GM12878 (cell line): ENCODE data around the gene NCBP3. TPM values are rescaled to one million over a fixed set of nuclear protein-coding genes. Genes with fewer than 3 reads are reported as not detected.

Source experiments
- ATF2 ChIP-seq: IDR thresholded peaks from 2 replicates; pipeline ENCODE4 v1.6.1; 2012; ENCODE audit warnings: low read length, inconsistent platforms
- EGR1 ChIP-seq, 2 experiments: IDR thresholded peaks; 1 replicate in 1 of 2; 2 replicates in 1 of 2; pipeline ENCODE4 v1.6.1; 2011 to 2012; ENCODE audit warnings: low read depth in 2 of 2, low read length in 2 of 2, borderline replicate concordance in 1 of 2, mild to moderate bottlenecking in 1 of 2, moderate library complexity in 1 of 2
- POLR2AphosphoS2 ChIP-seq: IDR thresholded peaks from 2 replicates; pipeline ENCODE4 v1.6.1; 2011; ENCODE audit warnings: low read depth, mild to moderate bottlenecking, low read length, improper control_type of control experiment, moderate library complexity
- SIN3A ChIP-seq: IDR thresholded peaks from 2 replicates; pipeline ENCODE4 v1.6.1; 2012; ENCODE audit warnings: low read depth, low read length, improper control_type of control experiment
- TARDBP ChIP-seq: IDR thresholded peaks from 2 replicates; pipeline ENCODE4 v1.6.1; 2016; ENCODE audit warnings: borderline replicate concordance
- polyA plus RNA-seq, 11 experiments: library from polyadenylated mRNA; depleted of rRNA in 4 of 11; unstranded in 6 of 11; stranded (reverse) in 5 of 11; fragments of >200 nt; fragmentation: Nextera tagmentation in 4 of 11; fragmentation: Illumina TruSeq in 1 of 11; extraction: Ambion mirVana in 4 of 11; extraction: Trizol in 1 of 11; gene quantifications; 1 replicate in 1 of 11; 2 replicates in 10 of 11; pipeline versions ENCODE4 v1.2.1 to v1.2.3, GENCODE V29; 2011 to 2016; ENCODE audit warnings: inconsistent platforms in 2 of 11, missing spikeins in 2 of 11, low read depth in 1 of 11
- total RNA-seq, 4 experiments: library from RNA; depleted of rRNA in 3 of 4; stranded (reverse); fragments of >200 nt in 3 of 4; fragmentation: Illumina TruSeq in 1 of 4; extraction: Trizol in 1 of 4; gene quantifications; 2 replicates each; pipeline versions ENCODE4 v1.2.1 to v1.2.3, GENCODE V29; 2013 to 2021
- TF ChIP-seq, protein P1 (sequence below): fragments of 450-650 bp; IDR thresholded peaks from 2 replicates; pipeline ENCODE4 v1.6.1; 2017; ENCODE audit warnings: antibody characterized with exemption, mild to moderate bottlenecking, moderate library complexity

The NCBP3 gene
- total and polyA plus RNA-seq, 10 of the 15 experiments (the other 5 are each of a cell fraction or from before 2014, with no cell fraction given) = 5.2 to 32.0 (median 23.2) TPM

GRCh38 chr17:3762922-3763776 is 82.9 kb downstream of the NCBP3 start (continued):
- TF ChIP-seq EGR1 (IDR thresholded peaks at IDR 0.05; ENCODE audit: borderline replicate concordance in 1 of 2, low read depth in 2 of 2, low read length in 2 of 2) = no peak
- no peak for TF ChIP-seq TARDBP
- TF ChIP-seq, protein P1, sequence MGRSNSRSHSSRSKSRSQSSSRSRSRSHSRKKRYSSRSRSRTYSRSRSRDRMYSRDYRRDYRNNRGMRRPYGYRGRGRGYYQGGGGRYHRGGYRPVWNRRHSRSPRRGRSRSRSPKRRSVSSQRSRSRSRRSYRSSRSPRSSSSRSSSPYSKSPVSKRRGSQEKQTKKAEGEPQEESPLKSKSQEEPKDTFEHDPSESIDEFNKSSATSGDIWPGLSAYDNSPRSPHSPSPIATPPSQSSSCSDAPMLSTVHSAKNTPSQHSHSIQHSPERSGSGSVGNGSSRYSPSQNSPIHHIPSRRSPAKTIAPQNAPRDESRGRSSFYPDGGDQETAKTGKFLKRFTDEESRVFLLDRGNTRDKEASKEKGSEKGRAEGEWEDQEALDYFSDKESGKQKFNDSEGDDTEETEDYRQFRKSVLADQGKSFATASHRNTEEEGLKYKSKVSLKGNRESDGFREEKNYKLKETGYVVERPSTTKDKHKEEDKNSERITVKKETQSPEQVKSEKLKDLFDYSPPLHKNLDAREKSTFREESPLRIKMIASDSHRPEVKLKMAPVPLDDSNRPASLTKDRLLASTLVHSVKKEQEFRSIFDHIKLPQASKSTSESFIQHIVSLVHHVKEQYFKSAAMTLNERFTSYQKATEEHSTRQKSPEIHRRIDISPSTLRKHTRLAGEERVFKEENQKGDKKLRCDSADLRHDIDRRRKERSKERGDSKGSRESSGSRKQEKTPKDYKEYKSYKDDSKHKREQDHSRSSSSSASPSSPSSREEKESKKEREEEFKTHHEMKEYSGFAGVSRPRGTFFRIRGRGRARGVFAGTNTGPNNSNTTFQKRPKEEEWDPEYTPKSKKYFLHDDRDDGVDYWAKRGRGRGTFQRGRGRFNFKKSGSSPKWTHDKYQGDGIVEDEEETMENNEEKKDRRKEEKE = no peak
- TF ChIP-seq SIN3A = no peak
- TF ChIP-seq ATF2 = peak; percentile 75
- no peak for TF ChIP-seq POLR2AphosphoS2
